ENCODE results near the gene PLA2G4D. TPM values are rescaled to one million over a fixed set of nuclear protein-coding genes. Genes with fewer than 3 reads are reported as not detected.

The PLA2G4D gene
- total RNA-seq, 1 experiment from 2014 or later, result not detected

GRCh38 chr15:42056934-42057798 lies 37.2 kb downstream of the PLA2G4D start:
- Histone ChIP-seq H3K4me3 (no peak overlapping the region), H3K27me3 (no peaks in the 10 kb centered on the region), H3K36me3 (no peaks in the 10 kb centered on the region), H3K9me3 (no peaks in the 10 kb centered on the region)
- DNase-seq, result peak; percentile 75

GRCh38 chr15:42053914-42054313 lies 40.4 kb downstream of the PLA2G4D start:
- DNase-seq, result no peak
- no peaks in the 10 kb centered on the region for H3K27me3 ChIP-seq
- no peaks in the 10 kb centered on the region for H3K9me3 ChIP-seq
- H3K4me3 ChIP-seq, result no peak overlapping the region
- no peaks in the 10 kb centered on the region for H3K36me3 ChIP-seq

GRCh38 chr15:42053010-42053409 lies 41.4 kb downstream of the PLA2G4D start:
- no peak overlapping the region for H3K4me3 ChIP-seq
- no peaks in the 10 kb centered on the region for H3K36me3 ChIP-seq
- H3K9me3 ChIP-seq, result no peaks in the 10 kb centered on the region
- no peaks in the 10 kb centered on the region for H3K27me3 ChIP-seq
- DNase-seq, result no peak

GRCh38 chr15:42050484-42051255 lies 43.7 kb downstream of the PLA2G4D start:
- no peaks in the 10 kb centered on the region for H3K9me3 ChIP-seq
- no peaks in the 10 kb centered on the region for H3K36me3 ChIP-seq
- no peaks in the 10 kb centered on the region for H3K27me3 ChIP-seq
- H3K4me3 ChIP-seq, result no peak overlapping the region
- DNase-seq, result no peak

DNA sequence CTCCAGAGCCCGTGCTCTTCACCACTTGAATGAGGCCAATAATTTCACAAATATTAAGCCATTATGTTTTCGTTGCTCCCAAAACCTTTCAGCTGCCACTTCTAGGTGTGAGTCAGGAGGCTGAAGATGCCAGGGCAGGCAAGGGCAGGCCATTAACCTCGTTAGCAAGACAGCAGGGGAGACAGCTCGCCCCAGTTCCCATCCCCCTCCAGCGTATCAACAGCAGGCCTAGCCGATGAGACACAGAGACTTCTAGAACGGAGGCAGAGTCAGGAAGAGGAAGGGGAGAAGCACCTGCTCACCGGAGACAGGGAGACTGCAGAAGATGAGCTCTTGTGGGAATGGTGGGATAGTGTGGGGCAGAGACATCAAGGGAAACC lies 45.6 kb downstream of the PLA2G4D start:
- Histone ChIP-seq H3K4me3 (no peak overlapping the region), H3K36me3 (no peaks in the 10 kb centered on the region), H3K9me3 (no peaks in the 10 kb centered on the region), H3K27me3 (no peaks in the 10 kb centered on the region)
- no peak for DNase-seq

- Histone ChIP-seq H3K9me3 (no peaks in the 10 kb centered on the region), H3K27me3 (no peaks in the 10 kb centered on the region), H3K36me3 (no peaks in the 10 kb centered on the region), H3K4me3 (no peak overlapping the region)
- DNase-seq, result no peak
Observed at GRCh38 chr15:42048080-42048820, 46.1 kb downstream of the PLA2G4D start.

DNA sequence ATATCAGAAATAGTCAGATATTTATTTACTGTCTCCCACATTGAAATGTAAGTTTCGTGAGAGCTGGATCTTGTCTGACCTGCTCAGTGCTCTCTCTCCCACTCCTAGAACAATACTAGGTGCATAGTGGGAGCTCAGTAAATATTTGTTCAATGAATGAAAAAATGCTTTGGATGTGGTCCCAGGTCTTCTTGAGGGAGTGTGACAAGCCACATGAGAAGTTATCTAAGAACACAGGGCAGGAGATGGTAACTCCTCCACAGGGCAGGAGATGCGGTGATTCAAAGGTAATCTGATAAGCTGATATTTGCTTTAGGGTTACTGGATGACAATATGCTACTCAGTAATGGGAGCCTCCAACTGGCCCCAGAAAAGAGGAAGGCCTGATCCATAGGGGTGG lies 47.8 kb downstream of the PLA2G4D start:
- Histone ChIP-seq H3K9me3 (no peaks in the 10 kb centered on the region), H3K36me3 (no peaks in the 10 kb centered on the region), H3K27me3 (no peaks in the 10 kb centered on the region), H3K4me3 (no peak overlapping the region)
- DNase-seq, result no peak

GRCh38 chr15:42045211-42045615 lies 49.1 kb downstream of the PLA2G4D start:
- DNase-seq, result no peak
- H3K9me3 ChIP-seq, result no peaks in the 10 kb centered on the region
- no peaks in the 10 kb centered on the region for H3K36me3 ChIP-seq
- no peak overlapping the region for H3K4me3 ChIP-seq
- no peaks in the 10 kb centered on the region for H3K27me3 ChIP-seq

GRCh38 chr15:42042602-42043400 lies 51.6 kb downstream of the PLA2G4D start:
- no peaks in the 10 kb centered on the region for H3K36me3 ChIP-seq
- H3K4me3 ChIP-seq, result no peak overlapping the region
- no peaks in the 10 kb centered on the region for H3K27me3 ChIP-seq
- no peaks in the 10 kb centered on the region for H3K9me3 ChIP-seq
- no peak for DNase-seq

DNA sequence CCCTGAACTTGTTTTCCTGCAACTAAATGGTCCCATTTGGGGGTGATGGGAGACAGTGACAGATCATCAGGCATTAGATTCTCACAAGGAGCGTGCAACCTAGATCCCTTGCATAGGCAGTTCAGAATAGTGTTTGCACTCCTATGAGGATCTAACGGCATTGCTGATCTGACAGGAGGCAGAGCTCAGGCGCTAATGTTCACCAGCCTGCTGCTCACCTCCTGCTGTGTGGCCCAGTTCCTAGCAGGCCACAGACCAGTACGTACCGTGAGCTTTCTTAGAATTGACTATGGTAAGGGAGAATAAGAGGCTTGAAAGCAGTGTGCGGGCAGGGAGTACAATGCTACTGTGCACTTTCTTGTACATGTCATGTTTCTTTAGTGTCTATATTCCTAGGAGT lies 56.0 kb downstream of the PLA2G4D start:
- no peaks in the 10 kb centered on the region for H3K9me3 ChIP-seq
- H3K27me3 ChIP-seq, result no peaks in the 10 kb centered on the region
- no peak for DNase-seq
- H3K36me3 ChIP-seq, result no peaks in the 10 kb centered on the region
- H3K4me3 ChIP-seq, result no peak overlapping the region

DNA sequence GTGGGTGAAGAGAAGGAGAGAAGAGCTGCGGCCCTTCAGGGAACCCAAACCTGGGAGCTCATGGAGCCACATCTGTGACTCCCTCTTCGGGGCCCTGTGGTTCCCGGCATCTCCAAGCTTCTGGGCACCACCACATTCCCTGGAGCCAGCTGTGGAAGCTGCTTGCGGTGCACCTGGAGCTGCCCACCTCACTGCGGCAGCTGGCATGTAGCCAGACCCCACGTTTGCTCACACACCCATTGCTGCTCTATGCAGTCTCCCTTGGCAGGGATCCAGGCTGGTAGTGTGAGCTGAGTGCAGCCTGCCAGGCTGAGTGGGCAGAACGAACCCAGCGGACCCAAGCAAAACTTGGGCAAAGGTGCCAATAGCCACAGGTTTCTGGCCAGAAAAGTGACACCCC lies 56.7 kb downstream of the PLA2G4D start:
- Histone ChIP-seq H3K36me3 (no peaks in the 10 kb centered on the region), H3K9me3 (no peaks in the 10 kb centered on the region), H3K27me3 (no peaks in the 10 kb centered on the region), H3K4me3 (no peak overlapping the region)
- DNase-seq, result no peak

DNA sequence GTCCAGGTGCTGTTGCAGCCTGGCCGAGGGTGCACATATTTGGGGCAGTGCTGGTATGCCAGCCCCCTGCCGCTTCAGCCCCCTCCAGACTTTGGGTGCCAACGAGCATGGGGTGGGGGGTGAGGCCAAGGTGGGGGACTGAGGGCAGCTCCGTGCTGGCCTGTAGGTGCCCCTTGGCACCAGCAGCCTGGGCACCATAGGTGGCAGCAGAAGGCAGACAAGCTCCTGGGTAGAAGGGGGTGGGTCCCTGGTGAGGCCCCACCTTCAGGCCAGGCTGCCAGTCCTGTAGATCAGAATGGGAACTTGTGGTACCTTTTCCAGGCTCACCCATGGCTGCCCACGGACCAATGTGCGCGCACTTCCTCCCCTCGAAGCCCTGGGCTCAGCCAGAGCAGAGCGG lies 57.4 kb downstream of the PLA2G4D start:
- no peaks in the 10 kb centered on the region for H3K36me3 ChIP-seq
- no peaks in the 10 kb centered on the region for H3K9me3 ChIP-seq
- H3K27me3 ChIP-seq, result no peaks in the 10 kb centered on the region
- no peak for DNase-seq
- no peak overlapping the region for H3K4me3 ChIP-seq

DNA sequence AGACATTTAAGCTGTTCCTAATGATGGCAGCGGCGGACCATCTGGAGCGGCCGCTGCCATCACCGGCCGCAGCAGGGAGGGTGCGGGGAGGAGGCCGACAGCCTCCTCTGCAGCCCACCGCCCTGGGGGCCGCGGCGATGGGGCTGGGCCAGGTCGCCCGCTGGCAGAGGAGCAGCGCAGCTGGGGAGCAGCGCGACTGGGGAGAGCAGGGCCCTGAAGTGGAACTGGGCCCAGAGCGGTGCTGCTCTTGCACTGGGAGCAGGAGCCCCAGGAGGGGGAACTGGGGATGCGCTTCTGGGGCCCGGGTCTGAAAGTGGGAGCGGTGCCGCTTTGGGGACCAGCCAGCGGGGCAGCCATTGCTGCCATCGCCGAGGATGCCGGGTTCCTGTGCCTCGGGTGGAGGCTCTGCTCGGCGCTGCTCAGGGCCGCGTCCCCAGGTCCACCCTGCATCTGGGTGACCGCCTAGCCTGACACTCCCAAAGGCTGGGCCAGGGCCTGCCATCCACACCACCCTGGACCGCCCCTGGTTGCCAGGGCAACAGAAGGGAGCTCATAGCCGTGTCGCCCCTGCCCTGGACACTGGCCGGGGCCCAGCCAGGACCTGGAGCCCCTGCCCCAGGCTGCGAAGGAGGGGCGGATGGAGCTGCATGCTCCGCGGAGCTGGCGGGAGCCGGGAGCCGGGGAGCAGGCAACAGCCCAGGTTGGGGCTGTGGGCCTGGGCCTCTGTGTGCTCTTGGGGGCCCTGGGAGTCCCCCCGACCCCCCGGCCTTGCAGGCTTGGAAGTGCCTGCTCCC lies 58.1 kb downstream of the PLA2G4D start:
- H3K4me3 ChIP-seq, result no peak overlapping the region
- H3K9me3 ChIP-seq, result no peaks in the 10 kb centered on the region
- no peak for DNase-seq
- H3K27me3 ChIP-seq, result no peaks in the 10 kb centered on the region
- H3K36me3 ChIP-seq, result no peaks in the 10 kb centered on the region

GRCh38 chr15:42035435-42035761 lies 59.0 kb downstream of the PLA2G4D start:
- Histone ChIP-seq H3K36me3 (no peaks in the 10 kb centered on the region), H3K4me3 (no peak overlapping the region), H3K9me3 (no peaks in the 10 kb centered on the region), H3K27me3 (no peaks in the 10 kb centered on the region)
- DNase-seq, result no peak

DNA sequence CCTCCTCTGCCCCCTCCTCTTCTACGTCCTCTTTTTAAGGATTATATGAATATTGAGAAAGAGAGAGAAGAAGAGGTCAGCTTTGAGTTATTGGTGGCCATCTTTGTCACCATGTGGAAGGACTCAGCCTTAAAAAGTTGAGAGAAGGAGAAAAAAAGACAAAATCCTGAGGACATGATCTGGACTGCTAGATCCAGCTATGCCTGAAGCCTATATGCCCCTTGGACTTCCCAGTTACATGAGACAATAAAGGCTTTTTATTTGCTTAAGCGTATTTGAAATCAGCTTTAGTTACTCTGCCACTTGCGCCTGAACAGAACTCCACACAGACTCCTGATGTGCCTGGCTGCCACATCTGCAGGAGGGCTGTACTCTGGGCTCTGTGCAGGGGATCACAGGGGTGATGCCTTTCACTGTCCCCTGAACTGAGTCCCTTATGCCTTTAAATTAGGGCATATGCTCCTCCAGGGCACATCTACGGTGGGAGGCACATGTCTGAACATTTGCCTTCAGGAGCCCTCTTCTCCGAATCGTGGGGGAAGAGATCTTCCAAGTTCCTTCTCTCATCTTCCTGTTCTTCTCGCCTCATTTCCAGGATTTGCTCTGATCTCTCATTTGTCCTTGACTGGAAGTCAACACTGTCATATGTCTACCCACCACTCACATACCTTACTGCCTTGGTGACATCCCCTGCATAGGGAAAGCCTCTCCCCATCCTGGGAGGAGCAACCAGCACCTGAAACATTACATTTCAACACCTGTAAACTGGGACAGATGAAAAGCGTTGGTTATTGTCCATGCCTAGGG lies 59.5 kb downstream of the PLA2G4D start:
- H3K27me3 ChIP-seq, result no peaks in the 10 kb centered on the region
- DNase-seq, result no peak
- no peaks in the 10 kb centered on the region for H3K36me3 ChIP-seq

More for the DNA sequence above, 59.5 kb downstream of the PLA2G4D start:
- no peak overlapping the region for H3K4me3 ChIP-seq
- H3K9me3 ChIP-seq, result no peaks in the 10 kb centered on the region

All from MG63 (cell line).